ENCODE data around the gene PXMP4. TPM values are rescaled to one million over a fixed set of nuclear protein-coding genes. Genes with fewer than 3 reads are reported as not detected.
"Not testable (repeated sequence)": the region's sequence is repeated elsewhere in the genome, so short reads cannot be mapped to it uniquely, and the experiment has no call there.

Gene PXMP4
- total RNA-seq = 10 to 100 TPM; 12.8 to 16.9 TPM

GRCh38 chr20:33719989-33720709, at the start of gene PXMP4:
Gene PXMP4 (minus strand): TSS chr20:33720310. CDS start chr20:33720207, 103 bp downstream.
- Mint-ChIP-seq H3K4me3 (peak within 1 kb of the TSS; percentile 87 to 94), H3K4me1 (ENCODE audit: low read depth) (peaks cover 27% of the 10 kb centered on the region), H3K9me3 (peaks cover 2 to 3% of the 10 kb centered on the region in 2 donors), H3K36me3 (ENCODE audit: insufficient read depth in 2 of 2) (peaks cover 0 to 4% of the 10 kb centered on the region in 2 donors), H3K27me3 (ENCODE audit: low read depth) (no peaks in the 10 kb centered on the region), H3K27ac (peak within 1 kb of the TSS; percentile 73)
- peak; percentile 87 to 90 for DNase-seq
- ATAC-seq (replicated peaks in 1 of 2) = peak; percentile 97 to 98

- no peak overlapping the region for H3K4me3 Mint-ChIP-seq
- ATAC-seq (replicated peaks in 1 of 2) (no peak), DNase-seq (no peak)
- H3K9me3 Mint-ChIP-seq = no peaks in the 10 kb centered on the region
- no peaks in the 10 kb centered on the region for H3K27me3 Mint-ChIP-seq (ENCODE audit: low read depth)
- peaks cover 0 to 7% of the 10 kb centered on the region in 2 donors for H3K36me3 Mint-ChIP-seq (ENCODE audit: insufficient read depth in 2 of 2)
- H3K4me1 Mint-ChIP-seq (ENCODE audit: low read depth) = peaks cover 25% of the 10 kb centered on the region
- no peak overlapping the region for H3K27ac Mint-ChIP-seq
Measured at GRCh38 chr20:33769043-33769442, 48.9 kb upstream of the PXMP4 start.

GRCh38 chr20:33767777-33768138, 47.6 kb upstream of the PXMP4 start:
- H3K36me3 Mint-ChIP-seq (ENCODE audit: insufficient read depth in 2 of 2) = peaks cover 0 to 5% of the 10 kb centered on the region in 2 donors
- no peaks in the 10 kb centered on the region for H3K9me3 Mint-ChIP-seq

GRCh38 chr20:33766686-33767085, 46.6 kb upstream of the PXMP4 start:
- no peak overlapping the region for H3K4me3 Mint-ChIP-seq

More at GRCh38 chr20:33767777-33768138, 47.6 kb upstream of the PXMP4 start:
- DNase-seq (no peak), ATAC-seq (replicated peaks in 1 of 2) (no peak)
- Mint-ChIP-seq H3K27me3 (ENCODE audit: low read depth) (no peaks in the 10 kb centered on the region), H3K27ac (no peak overlapping the region), H3K4me3 (no peak overlapping the region), H3K4me1 (ENCODE audit: low read depth) (peaks cover 12% of the 10 kb centered on the region)

GRCh38 chr20:33765592-33765991, 45.5 kb upstream of the PXMP4 start:
- ATAC-seq (replicated peaks in 1 of 2) (no peak), DNase-seq (no peak)
- peaks cover 0 to 3% of the 10 kb centered on the region in 2 donors for H3K36me3 Mint-ChIP-seq (ENCODE audit: insufficient read depth in 2 of 2)
- no peaks in the 10 kb centered on the region for H3K27me3 Mint-ChIP-seq (ENCODE audit: low read depth)
- H3K4me3 Mint-ChIP-seq = no peak overlapping the region
- no peaks in the 10 kb centered on the region for H3K4me1 Mint-ChIP-seq (ENCODE audit: low read depth)
- H3K9me3 Mint-ChIP-seq = no peaks in the 10 kb centered on the region
- no peak overlapping the region for H3K27ac Mint-ChIP-seq

More at GRCh38 chr20:33766686-33767085, 46.6 kb upstream of the PXMP4 start:
- Mint-ChIP-seq H3K4me1 (ENCODE audit: low read depth) (peaks cover 2% of the 10 kb centered on the region), H3K9me3 (no peaks in the 10 kb centered on the region), H3K36me3 (ENCODE audit: insufficient read depth in 2 of 2) (peaks cover 0 to 3% of the 10 kb centered on the region in 2 donors), H3K27me3 (ENCODE audit: low read depth) (no peaks in the 10 kb centered on the region), H3K27ac (no peak overlapping the region)
- DNase-seq (no peak), ATAC-seq (replicated peaks in 1 of 2) (no peak)

GRCh38 chr20:33765099-33765498, 45.0 kb upstream of the PXMP4 start:
- H3K36me3 Mint-ChIP-seq (ENCODE audit: insufficient read depth in 2 of 2) = peaks cover 0 to 1% of the 10 kb centered on the region in 2 donors
- H3K27me3 Mint-ChIP-seq (ENCODE audit: low read depth) = no peaks in the 10 kb centered on the region
- H3K4me1 Mint-ChIP-seq (ENCODE audit: low read depth) = no peaks in the 10 kb centered on the region
- no peak overlapping the region for H3K4me3 Mint-ChIP-seq
- H3K27ac Mint-ChIP-seq = no peak overlapping the region
- DNase-seq (no peak), ATAC-seq (replicated peaks in 1 of 2) (no peak)
- H3K9me3 Mint-ChIP-seq = no peaks in the 10 kb centered on the region

- H3K9me3 Mint-ChIP-seq = peaks cover 0 to 4% of the 10 kb centered on the region in 2 donors
- ATAC-seq (replicated peaks in 1 of 2) = no peak
- H3K4me3 Mint-ChIP-seq = no peak overlapping the region
Measured at GRCh38 chr20:33761698-33762250, 41.7 kb upstream of the PXMP4 start.

GRCh38 chr20:33757458-33757857, 37.3 kb upstream of the PXMP4 start:
- Mint-ChIP-seq H3K36me3 (ENCODE audit: insufficient read depth in 2 of 2) (peaks cover 4 to 11% of the 10 kb centered on the region in 2 donors), H3K4me1 (ENCODE audit: low read depth) (no peaks in the 10 kb centered on the region), H3K9me3 (peaks cover 0 to 4% of the 10 kb centered on the region in 2 donors), H3K27me3 (ENCODE audit: low read depth) (no peaks in the 10 kb centered on the region), H3K4me3 (no peak overlapping the region), H3K27ac (no peak overlapping the region)
- ATAC-seq (replicated peaks in 1 of 2) (no peak), DNase-seq (no peak)

More at GRCh38 chr20:33761698-33762250, 41.7 kb upstream of the PXMP4 start:
- Mint-ChIP-seq H3K36me3 (ENCODE audit: insufficient read depth in 2 of 2) (peaks cover 4 to 9% of the 10 kb centered on the region in 2 donors), H3K27me3 (ENCODE audit: low read depth) (no peaks in the 10 kb centered on the region), H3K4me1 (ENCODE audit: low read depth) (no peaks in the 10 kb centered on the region), H3K27ac (no peak overlapping the region)
- DNase-seq = no peak

- Mint-ChIP-seq H3K4me3 (no peak overlapping the region), H3K27ac (no peak overlapping the region), H3K36me3 (ENCODE audit: insufficient read depth in 2 of 2) (peaks cover 4 to 11% of the 10 kb centered on the region in 2 donors), H3K27me3 (ENCODE audit: low read depth) (no peaks in the 10 kb centered on the region), H3K4me1 (ENCODE audit: low read depth) (no peaks in the 10 kb centered on the region), H3K9me3 (peaks cover 0 to 4% of the 10 kb centered on the region in 2 donors)
- ATAC-seq (replicated peaks in 1 of 2) (no peak), DNase-seq (no peak)
Measured at GRCh38 chr20:33757046-33757445, 36.9 kb upstream of the PXMP4 start.

- H3K4me1 Mint-ChIP-seq (ENCODE audit: low read depth); H3K27me3 Mint-ChIP-seq (ENCODE audit: low read depth); H3K9me3 Mint-ChIP-seq; ATAC-seq (replicated peaks in 1 of 2); H3K27ac Mint-ChIP-seq; H3K36me3 Mint-ChIP-seq (ENCODE audit: insufficient read depth in 2 of 2); DNase-seq; H3K4me3 Mint-ChIP-seq: not testable (repeated sequence)
Measured at GRCh38 chr20:33755936-33756490, 35.9 kb upstream of the PXMP4 start.

GRCh38 chr20:33753763-33754162, 33.7 kb upstream of the PXMP4 start:
- H3K4me3 Mint-ChIP-seq = no peak overlapping the region
- peaks cover 4 to 9% of the 10 kb centered on the region in 2 donors for H3K36me3 Mint-ChIP-seq (ENCODE audit: insufficient read depth in 2 of 2)
- H3K4me1 Mint-ChIP-seq (ENCODE audit: low read depth) = no peaks in the 10 kb centered on the region
- H3K27me3 Mint-ChIP-seq (ENCODE audit: low read depth) = no peaks in the 10 kb centered on the region
- ATAC-seq (replicated peaks in 1 of 2) = no peak
- peaks cover 0 to 4% of the 10 kb centered on the region in 2 donors for H3K9me3 Mint-ChIP-seq
- no peak overlapping the region for H3K27ac Mint-ChIP-seq
- DNase-seq = no peak

- Mint-ChIP-seq H3K27me3 (ENCODE audit: low read depth) (no peaks in the 10 kb centered on the region), H3K4me1 (ENCODE audit: low read depth) (no peaks in the 10 kb centered on the region), H3K36me3 (ENCODE audit: insufficient read depth in 2 of 2) (peaks cover 4 to 8% of the 10 kb centered on the region in 2 donors), H3K9me3 (peaks cover 0 to 4% of the 10 kb centered on the region in 2 donors), H3K4me3 (no peak overlapping the region), H3K27ac (no peak overlapping the region)
- ATAC-seq (replicated peaks in 1 of 2) = no peak
- DNase-seq = no peak
Measured at GRCh38 chr20:33753143-33753542, 33.0 kb upstream of the PXMP4 start.

GRCh38 chr20:33751775-33752174, 31.7 kb upstream of the PXMP4 start:
- Mint-ChIP-seq H3K9me3 (no peaks in the 10 kb centered on the region), H3K4me3 (no peak overlapping the region), H3K27me3 (ENCODE audit: low read depth) (no peaks in the 10 kb centered on the region), H3K4me1 (ENCODE audit: low read depth) (no peaks in the 10 kb centered on the region), H3K27ac (no peak overlapping the region), H3K36me3 (ENCODE audit: insufficient read depth in 2 of 2) (peaks cover 0 to 1% of the 10 kb centered on the region in 2 donors)
- ATAC-seq (replicated peaks in 1 of 2) = no peak
- DNase-seq = no peak
